ENCODE data around the gene GNRH2.

Gene GNRH2

DNA sequence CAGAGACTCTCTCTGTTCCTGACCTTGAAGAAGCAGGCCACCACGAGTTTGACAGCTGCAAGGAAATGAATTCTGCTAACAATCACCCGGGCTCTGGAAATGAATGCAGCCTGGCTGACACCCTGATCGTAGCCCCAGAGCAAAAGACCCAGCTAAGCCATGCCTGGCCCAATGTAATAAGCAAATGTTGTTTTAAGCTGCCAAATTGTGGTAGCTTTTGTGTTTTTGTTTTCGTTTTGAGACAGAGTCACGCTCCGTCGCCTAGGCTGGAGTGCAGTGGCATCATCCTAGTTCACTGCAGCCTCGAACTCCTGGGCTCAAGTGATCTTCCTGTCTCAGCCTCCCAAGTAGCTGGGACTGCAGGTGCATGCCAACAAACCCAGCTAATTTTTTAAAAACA lies 24.7 kb downstream of the GNRH2 start:
- Histone ChIP-seq H3K36me3 (no peaks in the 10 kb centered on the region), H3K4me3 (ENCODE audit: low read depth, low read length) (no peak overlapping the region), H3K9me3 (ENCODE audit: severe bottlenecking) (no peaks in the 10 kb centered on the region), H3K27me3 (ENCODE audit: insufficient read depth, low read depth, severe bottlenecking) (no peaks in the 10 kb centered on the region), H3K27ac (no peak overlapping the region)
- no peak for DNase-seq
- TF ChIP-seq CTCF (IDR thresholded peaks at IDR 0.05; ENCODE audit: low read depth, low read length), result no peak

DNA sequence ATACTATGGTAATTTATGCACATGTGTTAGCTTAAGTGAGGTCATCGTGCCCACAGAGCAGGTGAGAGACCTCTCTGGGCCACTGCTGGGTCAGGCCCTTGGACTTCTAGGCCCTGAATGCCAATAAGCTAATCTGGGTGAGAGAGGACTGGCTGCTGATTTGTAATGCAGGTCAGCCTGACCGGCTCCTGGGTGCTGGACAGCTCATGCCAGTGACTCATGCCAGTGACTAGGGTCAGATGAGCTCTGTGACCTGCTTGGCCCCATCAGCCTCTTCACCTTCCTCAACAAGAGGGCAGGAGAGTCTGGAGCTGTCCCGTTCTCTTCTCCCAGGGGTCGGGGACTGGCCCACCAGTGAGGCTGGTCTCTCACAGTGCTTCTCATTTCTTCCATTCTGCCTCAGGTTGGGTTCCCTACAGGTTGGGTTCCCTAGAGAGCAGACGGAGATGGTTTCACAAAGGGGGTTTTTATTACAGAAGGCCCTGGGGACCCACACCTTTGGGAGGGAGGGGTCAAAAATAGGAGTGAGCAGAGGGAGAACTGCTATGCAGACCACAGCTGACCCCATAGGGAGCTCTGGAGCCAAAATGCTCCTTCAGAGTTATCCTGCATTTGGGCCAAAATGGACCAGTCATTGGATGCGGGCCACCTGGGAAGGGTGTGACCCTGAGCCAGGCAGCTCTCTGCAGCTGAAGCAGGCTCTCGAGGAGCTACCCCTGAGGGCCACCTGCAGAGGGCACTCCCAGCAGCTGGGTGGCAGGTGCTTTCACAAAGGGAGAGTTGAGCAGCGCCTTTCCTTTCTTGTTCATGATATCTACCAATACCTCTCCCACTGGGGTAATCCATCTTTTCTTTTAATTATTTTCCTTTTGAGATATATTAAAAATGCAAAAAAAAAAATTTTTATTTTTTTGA lies 25.8 kb downstream of the GNRH2 start:
- DNase-seq, result peak; percentile 36
- Histone ChIP-seq H3K4me3 (ENCODE audit: low read depth, low read length) (no peak overlapping the region), H3K27me3 (ENCODE audit: insufficient read depth, low read depth, severe bottlenecking) (no peaks in the 10 kb centered on the region), H3K36me3 (no peaks in the 10 kb centered on the region), H3K27ac (no peak overlapping the region), H3K9me3 (ENCODE audit: severe bottlenecking) (no peaks in the 10 kb centered on the region)
- TF ChIP-seq CTCF (IDR thresholded peaks at IDR 0.05; ENCODE audit: low read depth, low read length), result peak; percentile 69

GRCh38 chr20:3070725-3071124 lies 27.3 kb downstream of the GNRH2 start:
- Histone ChIP-seq H3K4me3 (ENCODE audit: low read depth, low read length) (no peak overlapping the region), H3K9me3 (ENCODE audit: severe bottlenecking) (no peaks in the 10 kb centered on the region), H3K27me3 (ENCODE audit: insufficient read depth, low read depth, severe bottlenecking) (no peaks in the 10 kb centered on the region), H3K36me3 (no peaks in the 10 kb centered on the region), H3K27ac (no peak overlapping the region)
- TF ChIP-seq CTCF (IDR thresholded peaks at IDR 0.05; ENCODE audit: low read depth, low read length), result no peak
- no peak for DNase-seq

DNA sequence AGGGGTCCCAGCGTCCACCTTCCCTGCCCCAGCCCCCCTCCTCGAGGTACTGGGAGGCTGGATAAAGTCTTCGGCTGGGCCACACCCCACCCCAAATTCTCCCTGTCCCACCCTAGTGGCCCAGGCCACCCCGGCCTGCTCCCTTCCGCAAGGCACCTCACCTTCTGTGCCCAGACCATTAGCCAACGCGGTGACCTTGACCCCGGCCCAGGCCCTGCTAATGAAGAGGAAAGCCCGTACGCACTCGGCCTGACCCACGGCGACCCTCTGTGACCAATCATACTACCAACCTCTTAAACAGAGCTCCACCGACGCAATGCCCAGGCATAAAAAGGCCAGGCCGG lies 27.8 kb downstream of the GNRH2 start:
- no peak for DNase-seq
- H3K9me3 ChIP-seq (ENCODE audit: severe bottlenecking), result no peaks in the 10 kb centered on the region
- no peak for TF ChIP-seq CTCF (IDR thresholded peaks at IDR 0.05; ENCODE audit: low read depth, low read length)
- no peaks in the 10 kb centered on the region for H3K36me3 ChIP-seq
- H3K27me3 ChIP-seq (ENCODE audit: insufficient read depth, low read depth, severe bottlenecking), result no peaks in the 10 kb centered on the region
- H3K27ac ChIP-seq, result no peak overlapping the region
- no peak overlapping the region for H3K4me3 ChIP-seq (ENCODE audit: low read depth, low read length)

GRCh38 chr20:3071610-3072529 lies 28.4 kb downstream of the GNRH2 start, which contains the start of gene OXT:
OXT (plus strand) TSS chr20:3071620; CDS start chr20:3071656, 36 bp downstream.
- no peak for DNase-seq
- H3K9me3 ChIP-seq (ENCODE audit: severe bottlenecking), result no peaks in the 10 kb centered on the region
- H3K27me3 ChIP-seq (ENCODE audit: insufficient read depth, low read depth, severe bottlenecking), result no peaks in the 10 kb centered on the region
- H3K27ac ChIP-seq, result no peak within 1 kb of the TSS
- TF ChIP-seq CTCF (IDR thresholded peaks at IDR 0.05; ENCODE audit: low read depth, low read length), result no peak
- no peak within 1 kb of the TSS for H3K4me3 ChIP-seq (ENCODE audit: low read depth, low read length)
- no peaks in the 10 kb centered on the region for H3K36me3 ChIP-seq
